Endometrial microvascular endothelial cells (primary cell): ENCODE results near the gene TBC1D30. TPM values are rescaled to one million over a fixed set of nuclear protein-coding genes. Genes with fewer than 3 reads are reported as not detected.

ENCODE experiments used
- in situ Hi-C: cut with HindIII; loops from 2 replicates; pipeline ENCODE4 v1.10.0; 2017; ENCODE audit warnings: low sequenced_read_pairs, low pct_unique_long_range_greater_than_20kb; ENCODE audit errors: inconsistent ontology term
- total RNA-seq: library from RNA; depleted of rRNA; stranded (reverse); fragments of >200 nt; gene quantifications from one replicate; pipeline ENCODE4 v1.2.3, GENCODE V29; 2015; ENCODE audit errors: inconsistent ontology term

Gene TBC1D30
- total RNA-seq, 1 donor from 2014 or later, result 31.7 TPM

GRCh38 chr12:64894827-64895475 is 70.5 kb downstream of the TBC1D30 start:
- in situ Hi-C loops, result no loop called here

GRCh38 chr12:64895526-64895925 is 71.1 kb downstream of the TBC1D30 start:
- in situ Hi-C loops, result no loop called here

GRCh38 chr12:64900540-64900939 is 76.1 kb downstream of the TBC1D30 start:
- in situ Hi-C loops, result no loop called here

DNA sequence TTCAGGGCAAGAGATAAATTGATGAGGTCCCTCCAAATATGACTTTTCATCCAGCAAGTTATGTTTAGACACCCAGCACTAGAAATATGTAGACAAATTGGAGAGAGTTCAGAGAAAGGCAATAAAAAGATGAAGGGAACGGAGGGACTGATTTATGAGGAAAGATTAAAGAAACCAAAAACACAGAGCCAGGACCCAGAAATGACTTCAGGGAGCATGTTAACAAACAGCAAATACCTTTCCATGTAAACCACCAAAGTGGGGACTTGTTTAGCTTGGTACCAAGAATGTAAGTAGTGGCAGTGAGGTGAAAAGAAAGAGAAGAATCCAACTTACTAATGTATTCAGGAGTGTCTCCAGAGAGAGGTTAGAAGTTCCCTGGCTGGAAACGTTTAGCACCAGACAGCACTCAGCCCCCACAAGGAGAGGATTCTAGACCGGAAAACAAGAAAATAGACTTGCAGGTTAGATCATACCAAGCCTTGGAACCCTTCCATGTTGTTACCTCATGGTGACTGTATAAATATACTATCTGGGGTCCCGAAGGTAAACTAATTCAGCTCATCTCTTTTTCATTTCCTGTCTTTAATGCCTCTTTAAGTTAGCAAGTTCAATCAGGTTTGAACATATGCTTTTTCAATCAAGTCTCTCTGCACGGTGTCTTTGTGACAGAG is 79.2 kb downstream of the TBC1D30 start:
- in situ Hi-C loops, result no loop called here

GRCh38 chr12:64907097-64907496 is 82.7 kb downstream of the TBC1D30 start:
- in situ Hi-C loops, result no loop called here

DNA sequence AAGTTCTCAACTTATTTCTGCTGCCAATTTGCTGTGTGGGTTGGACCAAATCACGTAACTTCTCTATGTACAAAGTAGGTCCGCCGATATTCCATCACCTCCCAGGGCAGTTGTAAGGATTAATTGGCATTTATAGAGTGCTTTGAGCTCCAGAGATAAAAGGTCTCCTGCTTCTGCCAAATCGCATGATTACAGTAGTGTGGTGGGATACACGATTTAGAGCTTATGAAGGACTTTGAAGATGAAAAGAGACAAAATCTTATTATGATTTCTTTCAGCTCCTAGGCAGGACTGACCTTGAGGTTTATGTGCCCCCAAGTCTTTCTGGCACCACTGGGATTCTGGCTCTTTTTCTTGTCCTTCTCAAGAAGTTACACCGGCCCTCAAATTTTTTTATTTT is 84.7 kb downstream of the TBC1D30 start:
- in situ Hi-C loops, result no loop called here

GRCh38 chr12:64911081-64911480 is 86.6 kb downstream of the TBC1D30 start:
- in situ Hi-C loops, result no loop called here

DNA sequence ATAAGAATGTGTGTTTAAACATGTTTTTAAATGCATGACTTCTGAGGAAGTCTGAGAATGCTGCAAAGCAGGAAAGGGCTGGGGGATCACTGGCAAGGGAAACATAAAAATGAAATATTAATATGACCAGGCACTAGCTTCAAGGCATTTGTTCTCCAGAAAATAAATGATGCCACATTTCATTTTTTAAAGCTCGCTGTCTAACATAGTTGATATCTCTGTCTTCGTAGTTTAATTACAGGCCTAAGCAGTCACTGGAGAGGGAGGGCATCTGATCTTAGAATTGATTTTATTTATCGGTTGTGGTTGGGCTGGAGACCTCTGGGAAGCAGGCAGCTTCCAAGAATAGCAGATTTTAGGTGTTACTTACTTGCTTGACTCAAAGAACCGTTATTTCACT is 87.5 kb downstream of the TBC1D30 start:
- in situ Hi-C loops, result no loop called here

GRCh38 chr12:64912516-64913255 is 88.2 kb downstream of the TBC1D30 start:
- in situ Hi-C loops, result no loop called here

GRCh38 chr12:64915242-64915641 is 90.8 kb downstream of the TBC1D30 start:
- in situ Hi-C loops, result no loop called here

DNA sequence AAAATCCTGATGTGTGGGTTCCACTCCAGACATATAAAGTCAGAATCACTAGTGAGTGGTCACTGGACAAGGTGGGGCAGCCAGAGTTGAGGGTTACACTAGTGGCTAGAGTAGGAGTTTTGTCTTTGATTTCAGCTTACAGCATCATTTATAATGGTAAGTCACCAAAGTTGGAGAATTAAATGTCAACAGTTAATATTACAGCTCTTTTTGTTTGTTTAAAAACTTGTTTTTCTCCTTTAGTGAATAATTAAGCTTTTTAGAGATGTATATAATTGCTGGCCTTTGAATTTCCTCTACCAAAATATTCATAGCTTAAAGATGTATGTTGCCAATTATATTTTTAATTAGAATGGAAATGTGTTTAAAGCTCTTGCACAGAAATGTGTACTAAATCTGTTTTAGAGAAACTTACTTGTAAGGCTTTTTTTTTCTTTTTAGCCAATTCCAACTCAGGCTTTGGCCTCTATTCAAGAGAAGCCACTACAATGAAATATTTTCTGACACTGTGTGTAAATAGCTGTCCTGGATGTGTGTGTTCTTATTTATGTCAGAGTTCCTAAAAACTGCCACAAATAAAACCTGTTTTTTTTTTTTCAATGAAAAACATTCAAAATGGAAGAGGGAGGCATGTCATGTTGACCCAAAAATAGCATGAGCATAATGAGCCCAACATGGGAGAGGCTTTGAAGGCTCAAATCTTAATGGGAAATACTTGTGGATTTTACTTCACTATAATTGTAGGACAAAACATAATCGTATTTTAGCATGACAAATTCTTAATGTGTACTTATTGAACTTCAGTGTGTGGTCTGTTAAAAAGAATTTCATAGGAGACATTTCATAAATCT is 92.2 kb downstream of the TBC1D30 start:
- in situ Hi-C loops, result no loop called here

DNA sequence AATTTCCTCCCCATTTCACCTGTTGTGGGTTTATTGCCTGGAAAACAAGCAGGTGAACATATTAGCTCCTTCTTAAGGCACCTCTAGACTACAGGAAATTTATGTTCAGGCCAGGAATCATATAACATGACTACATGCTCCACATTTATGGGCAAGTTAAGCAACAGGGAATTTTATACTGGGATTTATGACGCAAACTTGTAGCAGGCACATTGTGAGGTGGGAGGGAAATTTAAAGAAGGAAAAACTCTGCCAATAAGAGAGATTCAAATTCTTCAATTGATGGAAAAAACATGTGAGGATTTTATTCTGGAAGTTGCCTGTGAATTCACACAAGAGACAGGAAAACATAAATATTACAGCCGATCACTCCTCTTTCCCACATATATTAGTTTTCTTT is 93.9 kb downstream of the TBC1D30 start:
- in situ Hi-C loops, result no loop called here

GRCh38 chr12:64918801-64919200 is 94.4 kb downstream of the TBC1D30 start:
- in situ Hi-C loops, result no loop called here

DNA sequence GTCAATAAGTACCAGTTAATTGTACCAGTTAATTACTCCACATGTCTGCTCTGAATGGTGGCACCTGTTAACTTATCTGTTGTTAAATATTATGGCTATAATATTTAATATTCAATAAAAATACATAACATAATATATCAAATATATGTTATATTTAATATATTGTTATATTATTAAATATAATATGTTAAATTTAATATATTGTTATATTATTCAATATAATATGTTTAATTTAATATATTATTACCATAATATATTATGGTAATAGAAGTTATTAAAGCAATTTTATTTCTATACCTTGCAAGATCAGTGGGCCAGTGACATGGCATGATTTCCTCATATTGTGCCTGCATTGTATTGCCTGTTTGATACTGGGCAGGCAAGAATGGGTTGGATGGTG is 98.4 kb downstream of the TBC1D30 start:
- in situ Hi-C loops, result no loop called here

DNA sequence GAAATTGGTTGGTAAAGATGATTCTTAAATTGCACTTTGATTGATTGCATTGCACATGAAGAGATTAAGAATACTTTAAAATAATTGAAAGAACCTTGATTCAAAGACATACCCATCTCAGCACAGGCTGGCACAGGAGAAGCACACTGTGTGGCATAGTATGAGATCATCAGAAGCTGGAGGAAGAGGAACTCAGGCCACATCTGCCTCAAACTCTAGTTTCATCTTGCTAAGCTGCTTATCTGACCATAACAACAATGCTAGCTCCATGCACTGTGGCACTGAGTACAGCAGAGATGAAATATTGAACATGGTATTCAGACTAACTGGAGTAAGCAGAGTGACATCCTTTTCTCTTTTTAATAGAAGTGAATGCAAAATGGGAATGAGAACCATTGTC is 99.1 kb downstream of the TBC1D30 start:
- in situ Hi-C loops, result no loop called here

Other genes starting within 250 kb of the TBC1D30 start
- 59.0 TPM for gene RASSF3, start 214.2 kb upstream of the TBC1D30 start, total RNA-seq
- 220 TPM for gene GNS, start 65.2 kb upstream of the TBC1D30 start, total RNA-seq